ENCODE results near the gene ASPRV1. TPM values are rescaled to one million over a fixed set of nuclear protein-coding genes. Genes with fewer than 3 reads are reported as not detected.
A peak's percentile ranks its signal among the peaks of the same experiment; 100 is the strongest.

ASPRV1 gene
- total and polyA plus RNA-seq, 8 donors, result 0.73 to 4.2 (median 3.0) TPM

DNA sequence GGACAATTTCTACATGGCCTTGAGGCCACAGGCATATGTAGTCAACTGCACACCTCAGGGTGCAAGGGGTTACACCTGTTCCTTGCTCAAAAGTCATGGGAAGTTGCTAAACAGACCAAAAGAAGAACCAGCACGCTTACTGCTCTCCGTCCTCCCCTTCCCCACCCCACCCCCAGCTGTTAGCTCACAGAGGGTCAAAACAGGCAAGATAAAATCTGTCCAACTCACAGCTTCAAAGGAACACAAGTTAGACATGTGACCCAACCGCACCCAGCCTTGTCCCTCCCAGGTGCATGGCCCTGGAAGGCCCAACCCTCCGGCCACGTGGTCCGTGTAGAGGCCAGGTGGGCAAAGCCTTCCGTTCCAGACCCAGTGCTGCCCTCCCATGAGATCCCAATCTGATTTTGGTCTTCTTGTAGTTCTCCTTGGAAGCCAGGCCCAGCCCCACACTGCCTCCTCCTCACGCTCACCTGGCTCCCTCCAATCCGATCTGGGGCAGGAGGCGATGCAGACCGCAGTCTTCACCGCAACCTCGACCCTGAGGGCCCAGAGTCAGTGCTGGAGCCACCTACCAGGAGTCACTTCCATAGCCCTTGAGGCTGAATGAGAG is 14.5 kb upstream of the ASPRV1 start:
- intact Hi-C loops (cut with DNase I), result no loop called here
- DNase-seq, result peak in 2 of 4 donors; percentile 50 to 83
- Histone ChIP-seq H3K27me3 (no peaks in the 10 kb centered on the region), H3K4me1 (peaks cover 0 to 44% of the 10 kb centered on the region in 2 donors), H3K4me3 (no peak overlapping the region), H3K27ac (peak overlapping the region in 1 of 2 donors; percentile 93), H3K36me3 (no peaks in the 10 kb centered on the region), H3K9me3 (no peaks in the 10 kb centered on the region)
- TF ChIP-seq, protein P1, sequence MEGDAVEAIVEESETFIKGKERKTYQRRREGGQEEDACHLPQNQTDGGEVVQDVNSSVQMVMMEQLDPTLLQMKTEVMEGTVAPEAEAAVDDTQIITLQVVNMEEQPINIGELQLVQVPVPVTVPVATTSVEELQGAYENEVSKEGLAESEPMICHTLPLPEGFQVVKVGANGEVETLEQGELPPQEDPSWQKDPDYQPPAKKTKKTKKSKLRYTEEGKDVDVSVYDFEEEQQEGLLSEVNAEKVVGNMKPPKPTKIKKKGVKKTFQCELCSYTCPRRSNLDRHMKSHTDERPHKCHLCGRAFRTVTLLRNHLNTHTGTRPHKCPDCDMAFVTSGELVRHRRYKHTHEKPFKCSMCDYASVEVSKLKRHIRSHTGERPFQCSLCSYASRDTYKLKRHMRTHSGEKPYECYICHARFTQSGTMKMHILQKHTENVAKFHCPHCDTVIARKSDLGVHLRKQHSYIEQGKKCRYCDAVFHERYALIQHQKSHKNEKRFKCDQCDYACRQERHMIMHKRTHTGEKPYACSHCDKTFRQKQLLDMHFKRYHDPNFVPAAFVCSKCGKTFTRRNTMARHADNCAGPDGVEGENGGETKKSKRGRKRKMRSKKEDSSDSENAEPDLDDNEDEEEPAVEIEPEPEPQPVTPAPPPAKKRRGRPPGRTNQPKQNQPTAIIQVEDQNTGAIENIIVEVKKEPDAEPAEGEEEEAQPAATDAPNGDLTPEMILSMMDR (IDR thresholded peaks at IDR 0.05), result no peak
- no peak for ATAC-seq

DNA sequence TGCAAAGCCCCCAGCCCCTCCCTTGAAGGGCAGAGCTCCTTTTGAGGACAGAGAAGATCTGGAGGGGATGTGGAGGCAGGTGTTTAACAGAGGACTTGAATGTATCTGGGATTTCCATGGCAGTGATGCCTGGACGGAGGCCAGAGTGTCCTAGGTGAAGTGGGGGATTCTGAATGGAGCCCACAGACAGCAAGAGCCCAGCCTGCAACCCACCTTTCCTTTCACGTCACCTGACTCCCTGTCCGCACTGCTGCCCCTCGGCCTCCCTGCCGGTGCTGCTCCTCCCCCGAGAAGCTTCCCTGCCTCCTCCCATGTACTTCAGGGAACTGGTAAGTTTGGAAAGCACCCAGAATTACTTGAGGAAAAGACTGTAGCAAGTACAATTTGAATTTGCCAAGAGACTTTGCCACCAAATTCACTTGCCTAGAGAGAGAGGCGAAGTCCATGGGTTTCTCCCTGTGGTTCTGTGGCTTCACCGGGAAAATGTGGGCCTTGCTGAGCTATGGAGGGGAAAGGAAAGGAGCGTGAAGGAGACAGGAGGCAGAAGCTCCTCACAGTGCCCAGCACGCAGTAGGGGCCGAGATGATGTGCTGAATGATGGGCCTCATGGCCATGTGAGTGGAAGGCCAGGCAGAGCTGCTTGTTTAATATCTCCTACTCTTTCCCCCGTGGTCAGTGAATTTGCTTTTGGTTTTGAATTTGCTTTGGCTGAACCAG is 13.9 kb upstream of the ASPRV1 start:
- Histone ChIP-seq H3K4me3 (no peak overlapping the region), H3K4me1 (peaks cover 0 to 44% of the 10 kb centered on the region in 2 donors), H3K9me3 (no peaks in the 10 kb centered on the region), H3K36me3 (no peaks in the 10 kb centered on the region), H3K27me3 (no peaks in the 10 kb centered on the region), H3K27ac (peak overlapping the region; percentile 7 to 93)
- no peak for ATAC-seq
- intact Hi-C loops (cut with DNase I), result no loop called here
- TF ChIP-seq, protein P1 (IDR thresholded peaks at IDR 0.05), result no peak
- DNase-seq, result no peak

DNA sequence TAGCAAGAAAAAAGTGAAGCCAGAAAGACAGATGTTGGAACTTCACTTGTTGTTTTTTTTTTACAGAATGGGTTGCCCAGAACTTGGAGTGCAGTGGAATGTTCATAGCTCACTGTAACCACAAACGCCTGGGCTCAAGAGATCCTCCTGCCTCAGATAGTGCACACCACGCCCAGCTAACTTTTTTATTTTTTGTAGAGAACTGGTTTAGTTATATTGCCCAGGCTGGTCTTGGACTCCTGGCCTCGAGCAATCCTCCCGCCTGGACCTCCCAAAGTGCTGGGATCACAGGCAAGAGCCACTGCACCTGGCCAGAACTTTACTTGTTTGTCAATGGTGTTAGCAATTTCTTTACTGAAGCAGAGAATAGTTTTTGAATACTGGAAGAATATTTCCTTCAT is 11.9 kb upstream of the ASPRV1 start:
- ATAC-seq (peak; percentile 81), DNase-seq (no peak)
- no peaks in the 10 kb centered on the region for H3K27me3 ChIP-seq
- intact Hi-C loops (cut with DNase I), result no loop called here
- H3K27ac ChIP-seq, result no peak overlapping the region
- H3K36me3 ChIP-seq, result no peaks in the 10 kb centered on the region
- H3K4me1 ChIP-seq, result peaks cover 0 to 30% of the 10 kb centered on the region in 2 donors
- H3K4me3 ChIP-seq, result no peak overlapping the region
- no peaks in the 10 kb centered on the region for H3K9me3 ChIP-seq
- TF ChIP-seq, protein P1 (IDR thresholded peaks at IDR 0.05), result no peak

DNA sequence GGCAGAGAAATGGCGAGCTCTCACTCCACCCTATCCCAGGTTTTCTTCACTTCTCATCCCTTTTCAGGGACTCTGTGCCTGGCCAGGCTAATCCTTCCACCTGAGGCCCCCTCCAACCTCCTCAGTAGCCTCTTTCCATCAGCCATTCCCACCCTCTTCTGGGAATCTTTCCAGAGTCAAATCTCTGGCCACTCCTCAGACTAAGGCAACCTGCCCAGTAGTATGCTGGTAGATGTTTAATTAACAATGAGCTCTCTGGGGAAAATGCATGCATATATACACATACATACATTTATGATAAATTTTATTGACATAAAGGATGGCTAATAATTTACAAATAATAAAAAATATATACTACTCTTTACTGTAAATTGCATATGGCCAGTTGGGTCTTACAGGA is 11.4 kb upstream of the ASPRV1 start:
- intact Hi-C loops (cut with DNase I), result no loop called here
- peak; percentile 28 for ATAC-seq

DNA sequence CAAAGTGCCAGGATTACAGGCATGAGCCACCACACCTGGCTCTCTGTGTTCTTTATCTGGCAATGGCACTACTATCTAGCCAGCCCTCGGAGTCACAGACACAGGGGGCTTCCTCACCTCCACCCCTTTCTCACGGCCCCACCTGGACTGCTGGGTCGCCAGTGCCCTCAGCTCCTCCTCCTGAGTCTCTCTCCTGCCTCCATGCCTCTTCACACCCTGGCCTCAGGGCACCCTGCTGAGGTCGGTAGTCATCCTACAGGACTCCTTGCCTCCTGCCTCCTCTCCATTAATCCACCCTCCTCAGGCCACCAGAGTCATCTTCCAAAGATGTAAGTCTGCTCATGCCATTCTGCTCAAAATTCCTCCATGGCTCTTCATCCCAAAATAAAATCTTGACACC is 8.6 kb upstream of the ASPRV1 start:
- no peaks in the 10 kb centered on the region for H3K9me3 ChIP-seq
- no peaks in the 10 kb centered on the region for H3K27me3 ChIP-seq
- intact Hi-C loops (cut with DNase I), result no loop called here
- no peak overlapping the region for H3K27ac ChIP-seq
- no peak for DNase-seq
- H3K4me3 ChIP-seq, result no peak overlapping the region
- H3K4me1 ChIP-seq, result peaks cover 0 to 3% of the 10 kb centered on the region in 2 donors
- no peak for ATAC-seq
- H3K36me3 ChIP-seq, result no peaks in the 10 kb centered on the region
- TF ChIP-seq, protein P1 (IDR thresholded peaks at IDR 0.05), result no peak

More for the DNA sequence above, 11.4 kb upstream of the ASPRV1 start:
- Histone ChIP-seq H3K27me3 (no peaks in the 10 kb centered on the region), H3K4me3 (no peak overlapping the region), H3K4me1 (peaks cover 0 to 25% of the 10 kb centered on the region in 2 donors), H3K9me3 (no peaks in the 10 kb centered on the region), H3K36me3 (no peaks in the 10 kb centered on the region), H3K27ac (no peak overlapping the region)
- TF ChIP-seq, protein P1 (IDR thresholded peaks at IDR 0.05), result no peak
- no peak for DNase-seq

Data from left lung (tissue), 10 donors.